ENCODE measurements around the gene CASP9.

CASP9 gene

DNA sequence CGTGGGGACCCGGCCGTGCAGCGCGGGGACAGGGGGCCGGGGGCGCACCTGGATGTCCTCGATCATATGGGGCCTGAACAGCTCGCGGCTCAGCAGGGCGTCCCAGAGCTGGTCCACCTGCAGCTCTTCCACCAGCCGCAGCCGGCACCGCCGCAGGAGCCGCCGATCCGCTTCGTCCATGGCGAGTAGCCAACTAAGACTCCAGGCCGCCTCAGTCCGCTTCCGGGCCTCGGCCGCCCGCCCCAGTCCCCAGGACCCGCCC is at the start of gene CASP9:
TSS of gene CASP9 (minus strand) at position 195 of the 262 bp plus-strand sequence. CDS start at position 180, 15 bp downstream.
- H3K4me3 ChIP-seq (replicated peaks; ENCODE audit: low read depth, low read length), result peak within 1 kb of the TSS; percentile 80
- DNase-seq (ENCODE audit: extremely low read depth, insufficient read length), result no peak
- no peaks in the 10 kb centered on the region for H3K36me3 ChIP-seq (ENCODE audit: control insufficient read depth, insufficient read depth, low read length)
- TF ChIP-seq, protein P1, sequence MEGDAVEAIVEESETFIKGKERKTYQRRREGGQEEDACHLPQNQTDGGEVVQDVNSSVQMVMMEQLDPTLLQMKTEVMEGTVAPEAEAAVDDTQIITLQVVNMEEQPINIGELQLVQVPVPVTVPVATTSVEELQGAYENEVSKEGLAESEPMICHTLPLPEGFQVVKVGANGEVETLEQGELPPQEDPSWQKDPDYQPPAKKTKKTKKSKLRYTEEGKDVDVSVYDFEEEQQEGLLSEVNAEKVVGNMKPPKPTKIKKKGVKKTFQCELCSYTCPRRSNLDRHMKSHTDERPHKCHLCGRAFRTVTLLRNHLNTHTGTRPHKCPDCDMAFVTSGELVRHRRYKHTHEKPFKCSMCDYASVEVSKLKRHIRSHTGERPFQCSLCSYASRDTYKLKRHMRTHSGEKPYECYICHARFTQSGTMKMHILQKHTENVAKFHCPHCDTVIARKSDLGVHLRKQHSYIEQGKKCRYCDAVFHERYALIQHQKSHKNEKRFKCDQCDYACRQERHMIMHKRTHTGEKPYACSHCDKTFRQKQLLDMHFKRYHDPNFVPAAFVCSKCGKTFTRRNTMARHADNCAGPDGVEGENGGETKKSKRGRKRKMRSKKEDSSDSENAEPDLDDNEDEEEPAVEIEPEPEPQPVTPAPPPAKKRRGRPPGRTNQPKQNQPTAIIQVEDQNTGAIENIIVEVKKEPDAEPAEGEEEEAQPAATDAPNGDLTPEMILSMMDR (IDR thresholded peaks at IDR 0.05; ENCODE audit: insufficient read depth, low read length, poor library complexity, severe bottlenecking), result no peak
- no peaks in the 10 kb centered on the region for H3K27me3 ChIP-seq (replicated peaks; ENCODE audit: control insufficient read depth, insufficient read depth, low read length)

DNA sequence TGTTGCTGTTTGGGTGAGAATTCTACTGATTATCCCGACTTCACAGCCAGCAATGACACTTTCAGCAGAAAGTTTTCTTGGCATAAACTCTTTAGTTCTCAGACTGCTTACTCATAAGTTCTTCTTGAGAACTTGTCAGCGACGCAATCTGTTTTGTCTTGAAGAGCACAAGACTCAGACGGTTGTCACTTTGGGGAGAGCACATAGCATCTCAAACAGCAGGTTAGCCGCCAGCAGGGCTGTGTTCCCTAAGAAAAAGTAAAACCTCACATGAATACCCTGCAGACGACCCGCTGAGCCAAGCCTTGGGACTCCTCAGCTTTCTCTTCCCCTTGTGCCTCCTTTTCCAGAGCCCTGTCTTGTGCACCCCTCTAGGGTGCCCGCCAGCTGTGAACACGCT is 49.5 kb upstream of the CASP9 start:
- Histone ChIP-seq H3K27me3 (replicated peaks; ENCODE audit: control insufficient read depth, insufficient read depth, low read length) (no peaks in the 10 kb centered on the region), H3K36me3 (ENCODE audit: control insufficient read depth, insufficient read depth, low read length) (peaks cover 5% of the 10 kb centered on the region), H3K4me3 (replicated peaks; ENCODE audit: low read depth, low read length) (no peak overlapping the region)
- DNase-seq (ENCODE audit: extremely low read depth, insufficient read length), result no peak
- TF ChIP-seq, protein P1 (IDR thresholded peaks at IDR 0.05; ENCODE audit: insufficient read depth, low read length, poor library complexity, severe bottlenecking), result no peak

DNA sequence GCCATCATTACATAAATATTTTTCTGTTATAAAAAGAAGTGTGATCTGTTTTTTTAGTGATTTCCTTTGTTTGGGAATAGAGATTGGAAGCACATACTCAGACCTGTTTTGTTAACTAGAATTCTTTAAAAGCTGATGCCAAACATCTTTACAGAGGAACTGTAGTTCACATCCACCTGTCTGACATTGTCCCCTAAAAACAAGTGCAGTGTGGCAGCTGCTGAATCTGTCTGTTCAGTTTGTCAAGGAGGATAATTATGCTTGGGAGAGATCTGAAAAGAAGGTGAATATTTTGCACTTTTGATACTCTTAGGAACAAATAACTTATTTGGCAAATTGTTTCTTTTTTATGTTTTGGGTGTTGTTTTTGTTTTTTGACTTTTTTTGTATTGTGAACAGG is 47.3 kb upstream of the CASP9 start:
- DNase-seq (ENCODE audit: extremely low read depth, insufficient read length), result no peak
- H3K4me3 ChIP-seq (replicated peaks; ENCODE audit: low read depth, low read length), result no peak overlapping the region
- TF ChIP-seq, protein P1 (IDR thresholded peaks at IDR 0.05; ENCODE audit: insufficient read depth, low read length, poor library complexity, severe bottlenecking), result no peak
- no peaks in the 10 kb centered on the region for H3K27me3 ChIP-seq (replicated peaks; ENCODE audit: control insufficient read depth, insufficient read depth, low read length)
- peaks cover 17% of the 10 kb centered on the region for H3K36me3 ChIP-seq (ENCODE audit: control insufficient read depth, insufficient read depth, low read length)

DNA sequence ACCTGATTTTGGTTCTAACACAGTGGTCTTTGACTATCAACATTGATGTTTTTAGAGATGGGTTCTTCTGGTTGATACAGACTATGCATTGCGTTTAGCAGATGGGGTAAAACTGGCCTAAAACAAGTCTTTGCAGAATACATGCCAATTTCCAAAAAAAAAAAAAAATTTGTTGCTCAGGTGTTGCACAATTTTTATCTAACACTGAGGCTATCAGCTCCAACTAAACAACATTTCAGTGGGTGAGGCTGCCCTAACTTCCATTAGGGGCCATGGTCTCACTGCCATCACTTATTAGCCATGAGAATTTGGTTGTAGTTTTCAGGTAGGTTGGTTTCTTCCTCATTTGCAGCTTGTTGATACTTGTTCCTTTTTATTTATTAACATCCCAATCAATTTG is 46.8 kb upstream of the CASP9 start:
- TF ChIP-seq, protein P1 (IDR thresholded peaks at IDR 0.05; ENCODE audit: insufficient read depth, low read length, poor library complexity, severe bottlenecking), result no peak
- Histone ChIP-seq H3K27me3 (replicated peaks; ENCODE audit: control insufficient read depth, insufficient read depth, low read length) (no peaks in the 10 kb centered on the region), H3K36me3 (ENCODE audit: control insufficient read depth, insufficient read depth, low read length) (peaks cover 19% of the 10 kb centered on the region), H3K4me3 (replicated peaks; ENCODE audit: low read depth, low read length) (no peak overlapping the region)
- DNase-seq (ENCODE audit: extremely low read depth, insufficient read length), result no peak

DNA sequence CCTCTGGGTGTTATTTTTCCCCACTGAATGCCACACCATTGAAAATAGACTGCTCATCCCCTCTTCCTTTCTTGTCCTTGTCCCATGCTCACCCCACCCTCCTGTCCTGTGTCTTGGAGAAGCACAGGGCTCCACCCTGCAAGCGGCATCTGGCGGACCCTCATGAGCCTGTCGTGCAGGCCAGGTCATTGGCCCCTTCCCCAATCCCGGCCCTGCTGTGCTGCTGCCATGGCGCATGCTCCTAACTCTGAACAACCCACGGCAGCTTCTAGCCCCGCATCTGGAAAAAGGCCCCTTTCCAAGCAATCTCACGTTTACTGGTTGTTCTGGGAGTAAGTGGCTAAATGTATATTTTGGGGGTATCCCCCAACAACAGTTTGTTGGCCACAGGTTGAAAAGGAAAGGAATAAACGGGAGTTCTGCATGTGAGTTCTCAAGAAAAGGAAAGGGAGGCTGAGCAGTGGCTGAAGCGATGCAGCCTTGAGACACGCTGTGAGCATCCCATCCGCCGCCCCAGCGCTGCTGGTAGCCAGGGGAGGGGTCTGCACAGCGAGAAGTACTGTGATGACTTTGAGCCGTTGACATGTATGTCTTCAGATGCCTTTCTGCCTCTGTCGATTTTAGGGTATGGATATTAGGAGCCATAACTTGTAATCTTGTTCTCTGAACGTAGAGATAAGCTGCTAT is 44.5 kb upstream of the CASP9 start:
- no peak overlapping the region for H3K4me3 ChIP-seq (replicated peaks; ENCODE audit: low read depth, low read length)
- H3K27me3 ChIP-seq (replicated peaks; ENCODE audit: control insufficient read depth, insufficient read depth, low read length), result no peaks in the 10 kb centered on the region
- TF ChIP-seq, protein P1 (IDR thresholded peaks at IDR 0.05; ENCODE audit: insufficient read depth, low read length, poor library complexity, severe bottlenecking), result no peak
- no peak for DNase-seq (ENCODE audit: extremely low read depth, insufficient read length)
- H3K36me3 ChIP-seq (ENCODE audit: control insufficient read depth, insufficient read depth, low read length), result peaks cover 21% of the 10 kb centered on the region
